Measurements from ENCODE around the gene TXN2.
"Not testable (repeated sequence)": the region's sequence is repeated elsewhere in the genome, so short reads cannot be mapped to it uniquely, and the experiment has no call there.

TXN2 gene

GRCh38 chr22:36425977-36426523 lies 55.4 kb downstream of the TXN2 start:
- TF ChIP-seq CTCF (IDR thresholded peaks at IDR 0.05; ENCODE audit: control insufficient read depth, extremely low read depth, insufficient read depth), result no peak
- no peak overlapping the region for H3K4me3 ChIP-seq (ENCODE audit: low read depth, low read length)
- DNase-seq (ENCODE audit: low read depth), result no peak

GRCh38 chr22:36424901-36425579 lies 56.4 kb downstream of the TXN2 start:
- no peak for DNase-seq (ENCODE audit: low read depth)
- no peak overlapping the region for H3K4me3 ChIP-seq (ENCODE audit: low read depth, low read length)
- TF ChIP-seq CTCF (IDR thresholded peaks at IDR 0.05; ENCODE audit: control insufficient read depth, extremely low read depth, insufficient read depth), result no peak

GRCh38 chr22:36424466-36424865 lies 57.0 kb downstream of the TXN2 start:
- not testable (repeated sequence) for DNase-seq (ENCODE audit: low read depth); H3K4me3 ChIP-seq (ENCODE audit: low read depth, low read length)

- no peak for DNase-seq (ENCODE audit: low read depth)
- TF ChIP-seq CTCF (IDR thresholded peaks at IDR 0.05; ENCODE audit: control insufficient read depth, extremely low read depth, insufficient read depth), result no peak
- H3K4me3 ChIP-seq (ENCODE audit: low read depth, low read length), result no peak overlapping the region
Observed at GRCh38 chr22:36423461-36424404, 57.7 kb downstream of the TXN2 start.

DNA sequence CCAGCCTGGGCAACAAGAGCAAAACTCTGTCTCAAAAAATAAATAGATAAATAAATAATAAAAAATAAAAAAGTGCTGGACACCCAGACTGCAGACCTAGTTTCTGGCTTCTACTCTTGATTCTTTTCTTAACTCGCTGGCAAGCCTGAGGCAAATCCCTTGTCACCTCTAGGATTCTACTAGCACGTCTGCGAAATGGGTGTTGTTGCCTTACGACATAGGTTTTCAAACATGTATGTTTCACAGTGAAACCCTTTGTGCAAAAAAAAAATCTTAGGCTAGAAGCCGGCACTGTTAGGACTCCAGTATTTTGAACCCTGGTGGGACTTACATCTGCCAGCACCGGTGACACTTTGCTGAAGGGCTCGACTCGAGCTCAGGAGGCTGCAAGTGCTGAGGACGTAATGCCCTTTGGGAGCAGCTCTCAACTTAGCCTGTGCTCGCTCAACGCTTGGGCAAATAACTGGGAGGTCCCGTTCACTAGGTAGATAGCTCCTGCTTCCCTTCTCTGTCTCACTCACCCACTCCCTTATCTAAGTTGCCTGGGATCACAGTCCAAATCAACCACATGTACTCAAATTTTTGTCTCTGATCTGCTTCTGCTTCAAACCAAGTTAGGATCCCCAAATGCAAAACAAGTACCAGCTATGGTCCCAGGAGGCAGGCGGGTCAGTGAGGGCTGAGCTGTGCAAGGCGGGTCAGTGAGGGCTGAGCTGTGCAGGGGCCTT lies 59.0 kb downstream of the TXN2 start:
- TF ChIP-seq CTCF (IDR thresholded peaks at IDR 0.05; ENCODE audit: control insufficient read depth, extremely low read depth, insufficient read depth), result no peak
- DNase-seq (ENCODE audit: low read depth), result no peak
- H3K4me3 ChIP-seq (ENCODE audit: low read depth, low read length), result no peak overlapping the region

DNA sequence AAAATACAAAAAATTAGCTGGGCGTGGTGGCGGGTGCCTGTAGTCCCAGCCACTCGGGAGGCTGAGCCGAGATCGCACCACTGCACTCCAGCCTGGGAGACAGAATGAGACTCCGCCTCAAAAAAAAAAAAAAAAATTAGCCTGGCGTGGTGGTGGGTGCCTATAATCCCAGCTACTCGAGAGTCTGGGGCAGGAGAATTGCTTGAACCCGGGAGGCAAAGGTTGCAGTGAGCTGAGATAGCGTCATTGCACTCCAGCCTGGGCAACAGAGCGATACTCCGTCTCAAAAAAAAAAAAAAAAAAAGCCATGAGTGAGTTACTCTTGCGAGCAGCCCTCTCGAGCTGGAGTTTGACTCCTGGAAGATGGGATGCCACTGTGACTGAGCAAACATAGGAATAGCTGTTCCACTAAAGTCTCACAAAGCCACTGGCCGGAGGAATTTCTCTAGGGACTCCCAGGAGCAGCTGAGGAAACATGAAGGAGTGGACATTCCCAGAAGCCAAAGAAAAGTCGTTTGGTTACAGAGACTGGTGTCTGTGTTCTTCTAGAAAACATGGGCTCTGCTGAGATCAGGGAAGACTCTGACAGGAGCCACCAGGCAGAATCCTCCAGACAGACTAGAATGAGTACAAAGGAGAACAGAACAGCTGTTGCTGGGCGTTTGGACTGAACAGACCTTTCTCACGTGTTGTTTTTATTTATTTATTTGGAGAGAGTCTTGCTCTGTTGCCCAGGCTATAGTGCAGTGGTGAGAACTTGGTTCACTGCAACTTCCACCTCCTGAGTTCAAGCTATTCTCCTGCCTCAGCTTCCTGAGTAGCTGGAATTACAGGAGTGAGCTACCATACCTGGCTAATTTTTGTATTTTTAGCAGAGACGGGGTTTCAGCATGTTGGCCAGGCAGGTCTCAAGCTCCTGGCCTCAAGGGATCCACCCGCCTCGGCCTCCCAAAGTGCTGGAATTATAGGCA lies 61.2 kb downstream of the TXN2 start:
- DNase-seq (ENCODE audit: low read depth), result no peak
- H3K4me3 ChIP-seq (ENCODE audit: low read depth, low read length), result no peak overlapping the region
- TF ChIP-seq CTCF (IDR thresholded peaks at IDR 0.05; ENCODE audit: control insufficient read depth, extremely low read depth, insufficient read depth), result no peak

Data from LNCaP clone FGC (cell line).